UCSD-AML1 (cell line): ENCODE measurements around the gene BTBD2.

Source experiments
- DNase-seq: peaks from one replicate; lab custom pipeline; 2025; ENCODE audit not compliant: unreplicated experiment; lab: John Stamatoyannopoulos, UW

Gene BTBD2

GRCh38 chr19:2015608-2015950, at the start of gene BTBD2:
TSS of gene BTBD2 (minus strand) at chr19:2015714. CDS start at chr19:2015703, 11 bp downstream.
- DNase-seq = peak; percentile 54

- no peak for DNase-seq
Measured at GRCh38 chr19:2064788-2065524, 49.4 kb upstream of the BTBD2 start.

DNA sequence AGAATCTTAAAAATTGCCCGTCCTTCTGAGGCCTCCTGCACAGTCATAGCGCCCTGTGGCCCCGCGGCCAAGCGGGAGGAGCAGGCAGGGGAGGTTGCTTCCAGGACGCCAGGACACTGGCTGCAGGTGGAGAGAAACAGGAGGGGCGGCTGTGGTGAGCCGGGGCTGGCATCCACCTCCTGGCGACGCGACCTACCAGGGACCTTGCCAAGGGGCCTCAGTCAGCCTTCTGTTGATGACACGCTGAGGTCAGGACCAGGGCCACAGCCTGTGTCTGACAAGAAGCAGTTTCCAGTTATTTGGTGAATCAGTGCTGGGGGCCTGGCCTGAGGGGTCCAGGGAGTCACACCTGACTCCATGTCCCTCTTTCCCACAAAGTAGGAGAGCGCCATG, 48.9 kb upstream of the BTBD2 start:
- no peak for DNase-seq

- DNase-seq = no peak
Measured at GRCh38 chr19:2063824-2064223, 48.3 kb upstream of the BTBD2 start.

DNA sequence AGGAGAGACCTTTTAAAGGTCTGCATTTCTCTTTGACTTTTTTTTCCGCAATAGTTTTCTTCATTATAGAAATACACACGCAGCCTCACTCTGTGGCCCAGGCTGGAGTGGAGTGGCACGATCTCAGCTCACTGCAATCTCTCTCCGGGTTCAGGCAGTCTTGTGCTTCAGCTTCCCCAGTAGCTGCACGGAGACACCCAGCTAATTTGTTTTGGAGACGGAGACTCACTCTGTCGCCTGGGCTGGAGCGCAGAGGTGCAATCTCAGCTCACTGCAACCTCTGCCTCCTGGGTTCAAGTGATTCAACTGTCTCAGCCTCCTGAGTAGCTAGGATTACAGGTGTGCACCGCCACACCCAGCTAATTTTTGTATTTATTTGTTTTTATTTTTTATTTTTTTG, 47.3 kb upstream of the BTBD2 start:
- no peak for DNase-seq

GRCh38 chr19:2062389-2062729, 46.8 kb upstream of the BTBD2 start:
- no peak for DNase-seq

DNA sequence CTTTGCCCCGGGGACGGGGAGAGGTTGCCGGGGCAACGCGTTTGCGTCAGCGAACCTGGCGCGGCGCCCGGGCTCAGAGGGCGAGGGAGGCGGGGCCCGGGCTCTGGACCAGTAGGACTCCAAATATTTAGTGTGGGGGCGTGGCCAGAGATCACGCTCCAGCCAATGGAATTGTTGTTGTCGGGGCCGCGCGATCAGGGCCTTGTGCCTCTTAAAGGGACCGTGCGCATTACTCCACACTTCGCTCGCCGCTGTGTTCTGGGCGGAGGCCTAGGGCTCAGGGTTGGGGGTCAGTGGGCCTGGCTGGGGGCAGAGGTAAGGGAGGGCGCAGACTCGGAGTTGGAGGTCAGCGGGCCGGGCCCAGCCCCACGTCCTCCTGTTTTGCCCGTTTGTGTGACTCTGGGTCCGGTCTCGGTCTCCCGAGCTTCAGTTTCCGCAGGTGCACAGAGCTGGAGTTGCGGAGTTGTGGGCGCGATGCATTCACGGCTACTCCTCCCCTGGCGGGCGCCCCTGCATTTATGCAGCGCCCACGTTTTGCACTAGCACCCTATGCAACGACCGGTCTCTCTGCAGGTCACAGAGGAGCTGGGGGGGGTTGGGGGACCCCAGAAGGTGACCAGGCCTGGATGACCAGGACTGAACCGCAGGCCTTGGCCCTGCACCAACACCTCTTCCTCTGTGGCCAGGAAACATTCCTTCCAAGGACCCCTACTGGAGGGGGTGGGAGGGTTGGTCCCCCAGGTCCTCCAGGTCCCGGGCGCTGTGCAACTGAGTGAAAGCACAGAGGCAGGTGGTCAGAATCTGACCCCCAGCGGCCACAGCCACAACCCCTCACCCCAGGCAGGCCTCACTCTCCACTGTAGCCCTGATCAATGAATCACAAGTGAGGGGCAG, 46.2 kb upstream of the BTBD2 start:
- peak; percentile 99 for DNase-seq

DNA sequence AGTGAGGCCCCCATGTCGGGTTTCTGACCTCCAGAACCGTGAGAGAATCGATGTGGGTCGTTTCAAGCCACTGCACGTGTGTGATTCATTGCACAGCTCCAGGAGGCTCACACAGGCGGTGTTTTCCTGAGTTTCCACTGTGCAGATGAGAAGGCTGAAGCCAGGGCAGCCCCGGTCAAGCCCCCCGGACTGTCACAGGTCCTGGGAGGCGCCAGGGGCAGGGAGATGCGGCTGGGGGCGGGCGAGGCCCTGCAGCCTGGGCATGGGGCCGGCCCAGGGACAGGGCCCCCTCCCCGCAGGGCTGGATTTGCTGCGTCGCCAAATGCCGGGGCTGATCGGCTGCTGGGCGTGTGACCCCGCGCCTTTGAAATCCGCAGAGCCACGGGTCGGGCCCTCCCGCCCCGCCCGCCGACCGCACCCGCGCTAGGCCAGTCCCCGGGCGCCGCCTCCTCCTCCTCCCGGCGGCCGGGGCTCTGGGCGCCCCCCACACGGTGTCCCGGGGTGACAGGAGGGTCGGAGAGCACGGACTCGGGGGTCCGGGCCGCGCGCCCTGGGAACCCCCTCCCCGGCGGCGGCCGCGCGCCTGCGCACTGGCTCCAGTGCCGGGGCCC, 45.5 kb upstream of the BTBD2 start:
- no peak for DNase-seq

GRCh38 chr19:2059422-2060201, 44.1 kb upstream of the BTBD2 start:
- peak; percentile 40 for DNase-seq

GRCh38 chr19:2058570-2059421, 43.3 kb upstream of the BTBD2 start:
- no peak for DNase-seq

- no peak for DNase-seq
Measured at GRCh38 chr19:2057484-2058469, 42.3 kb upstream of the BTBD2 start.

DNA sequence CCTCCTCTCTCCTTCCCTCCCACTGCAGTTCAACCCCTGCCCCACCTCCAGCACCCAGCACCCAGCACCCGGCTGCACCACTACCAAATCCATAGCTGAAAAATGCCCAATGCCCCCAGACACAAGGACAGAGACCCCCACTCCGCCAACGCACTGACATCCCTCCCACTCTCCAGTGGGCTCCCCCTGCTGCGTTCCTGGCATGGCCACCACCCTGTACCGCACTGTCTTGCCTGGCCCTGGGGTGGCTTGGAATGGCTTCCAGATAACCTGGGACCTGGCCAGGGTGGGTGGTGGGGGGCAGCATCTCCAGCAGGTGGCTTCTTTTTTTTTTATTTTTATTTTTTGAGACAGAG, 41.3 kb upstream of the BTBD2 start:
- DNase-seq = no peak

DNA sequence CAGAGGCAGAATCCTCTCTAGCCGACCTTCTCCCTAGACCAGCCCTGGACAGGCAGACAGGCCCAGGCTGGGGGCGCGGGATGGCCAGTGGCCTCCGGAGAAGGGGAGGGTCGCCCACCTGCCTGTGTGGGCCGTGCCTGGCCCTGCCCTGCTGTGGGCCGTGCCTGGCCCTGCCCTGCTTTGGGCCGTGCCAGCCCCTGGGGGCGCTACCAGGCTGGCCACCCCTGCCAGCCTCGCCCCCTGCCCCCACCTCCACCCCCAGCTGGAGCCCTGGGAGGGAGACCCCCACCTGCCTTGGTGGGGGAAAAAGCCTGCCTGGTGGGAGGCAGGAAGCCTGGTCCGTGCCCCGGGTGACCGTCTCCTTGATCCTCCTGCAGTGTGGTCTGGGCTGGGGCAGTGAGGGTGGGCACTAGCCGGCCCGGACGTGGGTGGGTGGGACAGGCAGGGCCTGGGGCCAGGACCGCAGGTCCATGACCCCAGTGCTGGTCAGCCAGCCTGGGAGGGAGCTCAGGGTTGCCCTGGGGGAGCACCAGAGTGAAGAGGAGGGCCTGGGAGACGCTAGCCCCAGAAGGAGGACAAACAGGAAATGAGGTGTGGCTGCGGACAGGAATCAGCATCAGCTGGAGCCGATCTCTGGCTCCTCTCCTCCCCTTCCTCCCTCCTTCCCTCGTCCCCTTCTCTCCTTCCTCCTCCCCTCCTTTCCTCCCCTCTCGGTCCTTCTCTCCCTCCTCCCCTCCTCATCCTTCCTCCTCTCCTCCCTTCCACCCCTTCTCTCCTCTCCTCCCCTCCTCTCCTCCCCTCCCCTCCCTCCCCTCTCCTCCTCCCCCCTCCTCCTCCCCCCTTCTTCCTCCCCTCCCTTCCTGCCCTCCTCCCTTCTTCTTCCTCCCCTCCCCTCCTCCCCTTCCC, 40.7 kb upstream of the BTBD2 start:
- peak; percentile 32 for DNase-seq

DNA sequence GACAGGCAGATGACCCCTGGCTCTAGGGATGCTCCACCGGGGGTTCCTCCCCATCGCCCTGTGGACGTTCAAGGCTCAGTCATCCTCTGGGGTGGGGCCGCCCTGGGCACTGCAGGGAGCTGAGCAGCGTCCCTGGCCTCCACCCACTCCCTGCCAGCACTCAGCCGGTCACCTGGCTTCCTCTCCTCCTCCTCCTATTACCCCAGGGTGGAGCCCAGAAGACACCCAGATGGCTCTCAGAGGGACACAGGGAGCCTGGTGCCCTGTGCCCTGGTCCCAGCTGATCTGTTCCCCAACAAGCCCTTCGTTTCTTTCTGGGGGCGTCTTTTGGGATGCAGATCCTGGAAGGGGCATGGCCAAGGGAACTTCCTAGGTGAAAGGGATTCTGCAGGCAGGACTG, 39.2 kb upstream of the BTBD2 start:
- DNase-seq = no peak

GRCh38 chr19:2053601-2054389, 38.3 kb upstream of the BTBD2 start:
- no peak for DNase-seq

DNA sequence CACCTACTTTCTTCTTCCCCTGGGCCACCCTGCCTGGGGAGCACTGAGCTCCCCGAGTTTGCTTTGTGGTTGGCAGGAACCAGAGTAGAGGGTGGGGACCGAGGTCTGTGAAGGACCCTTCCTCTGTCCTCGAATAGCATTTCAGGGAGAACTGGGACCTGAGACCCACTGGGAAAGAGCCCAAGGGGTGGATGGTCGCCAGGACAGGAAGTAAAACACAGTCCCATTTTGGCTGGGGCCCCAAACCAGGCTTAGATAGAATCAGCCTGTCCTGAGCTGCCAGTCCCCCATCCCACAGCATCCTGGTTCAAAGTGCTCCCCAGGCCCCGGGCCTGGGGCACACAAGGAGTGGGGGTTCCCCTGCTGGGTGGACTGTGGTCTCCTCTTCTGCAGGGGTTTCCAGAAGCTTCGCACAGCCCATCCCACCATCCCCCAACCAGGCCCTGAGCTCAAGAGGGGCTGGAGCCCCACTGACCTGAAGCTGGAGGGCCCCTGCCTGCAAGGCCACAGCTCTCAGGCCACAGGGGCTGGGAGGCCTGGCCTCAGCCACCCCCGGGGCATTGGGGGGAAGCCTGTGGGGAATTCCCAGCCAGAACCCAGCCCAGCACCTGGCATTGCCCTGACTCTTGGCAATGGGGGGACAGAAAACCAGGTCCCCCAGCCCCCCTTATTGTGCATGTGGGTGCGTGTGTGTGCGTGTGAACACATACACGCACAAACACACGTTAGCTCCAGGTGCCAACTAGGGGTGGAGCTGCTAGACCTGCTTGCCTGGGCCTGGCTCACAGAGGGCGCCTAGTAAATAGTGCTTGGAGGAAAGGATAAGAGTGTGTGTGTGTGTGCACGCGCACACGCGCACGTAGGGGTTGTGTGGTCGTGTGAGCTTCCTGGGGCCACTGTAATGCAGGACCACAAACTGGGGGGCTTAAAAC, 36.5 kb upstream of the BTBD2 start:
- DNase-seq = peak; percentile 30
